SH-SY5Y (cell line): ENCODE measurements around the gene PIGA.

Source experiments
- GATA2 ChIP-seq: IDR thresholded peaks from 2 replicates; pipeline ENCODE4 v1.6.1; 2011; ENCODE audit warnings: mild to moderate bottlenecking, low read depth, low read length
- GATA3 ChIP-seq: IDR thresholded peaks from 2 replicates; pipeline ENCODE4 v1.6.1; 2011; ENCODE audit warnings: low read depth, mild to moderate bottlenecking, low read length, moderate library complexity

GRCh38 chrX:15298201-15298600 is 37.1 kb downstream of the PIGA start:
- no peak for TF ChIP-seq GATA2
- TF ChIP-seq GATA3, result no peak
